Hepatocyte (in vitro differentiated cells): Measurements from ENCODE around the gene IRX4.

ENCODE experiments used
- EZH2phosphoT487 ChIP-seq: fragments of 200-600 bp; sonication (generic); IDR thresholded peaks from one replicate; pipeline ENCODE4 v1.6.1; 2018; ENCODE audit warnings: antibody characterized with exemption, mild to moderate bottlenecking, low read depth, moderate library complexity; ENCODE audit not compliant: unreplicated experiment, severe bottlenecking
- TF ChIP-seq, protein P1 (sequence below): fragments of 200-600 bp; sonication (generic); IDR thresholded peaks from 2 replicates; pipeline ENCODE4 v1.5.1; 2016; ENCODE audit warnings: antibody characterized with exemption, mild to moderate bottlenecking; ENCODE audit not compliant: poor library complexity

DNA sequence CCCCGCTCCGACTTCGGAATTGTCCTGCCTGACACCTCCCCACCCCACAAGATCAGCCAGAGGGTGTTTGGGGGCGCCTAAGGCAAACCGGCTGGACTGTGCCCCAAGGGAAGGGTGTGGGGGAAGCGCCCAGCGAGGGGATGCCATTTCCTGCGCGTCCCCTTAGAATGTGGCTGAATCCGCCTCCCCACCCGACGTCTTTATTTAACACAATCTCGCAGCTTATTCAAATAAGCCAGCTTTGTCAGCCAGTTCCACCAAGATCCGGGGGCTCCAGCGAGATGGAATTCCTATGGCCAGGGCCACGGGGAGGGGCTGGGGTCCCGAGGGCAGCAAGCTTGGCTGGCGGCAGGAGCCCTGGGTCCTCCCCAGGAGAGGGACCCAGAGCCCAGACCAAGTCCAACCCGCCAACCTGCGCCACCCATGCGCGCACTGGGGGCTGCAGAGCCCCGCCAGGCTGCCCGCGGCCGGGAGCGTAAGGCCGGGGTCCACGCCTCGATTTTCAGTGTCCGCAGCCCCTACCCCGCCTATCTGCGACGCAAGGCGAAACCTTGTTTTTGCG, 7.4 kb downstream of the IRX4 start:
- TF ChIP-seq, protein P1, sequence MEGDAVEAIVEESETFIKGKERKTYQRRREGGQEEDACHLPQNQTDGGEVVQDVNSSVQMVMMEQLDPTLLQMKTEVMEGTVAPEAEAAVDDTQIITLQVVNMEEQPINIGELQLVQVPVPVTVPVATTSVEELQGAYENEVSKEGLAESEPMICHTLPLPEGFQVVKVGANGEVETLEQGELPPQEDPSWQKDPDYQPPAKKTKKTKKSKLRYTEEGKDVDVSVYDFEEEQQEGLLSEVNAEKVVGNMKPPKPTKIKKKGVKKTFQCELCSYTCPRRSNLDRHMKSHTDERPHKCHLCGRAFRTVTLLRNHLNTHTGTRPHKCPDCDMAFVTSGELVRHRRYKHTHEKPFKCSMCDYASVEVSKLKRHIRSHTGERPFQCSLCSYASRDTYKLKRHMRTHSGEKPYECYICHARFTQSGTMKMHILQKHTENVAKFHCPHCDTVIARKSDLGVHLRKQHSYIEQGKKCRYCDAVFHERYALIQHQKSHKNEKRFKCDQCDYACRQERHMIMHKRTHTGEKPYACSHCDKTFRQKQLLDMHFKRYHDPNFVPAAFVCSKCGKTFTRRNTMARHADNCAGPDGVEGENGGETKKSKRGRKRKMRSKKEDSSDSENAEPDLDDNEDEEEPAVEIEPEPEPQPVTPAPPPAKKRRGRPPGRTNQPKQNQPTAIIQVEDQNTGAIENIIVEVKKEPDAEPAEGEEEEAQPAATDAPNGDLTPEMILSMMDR = no peak
- TF ChIP-seq EZH2phosphoT487 = no peak
